Measurements from ENCODE around the gene CDH26.

The CDH26 gene

DNA sequence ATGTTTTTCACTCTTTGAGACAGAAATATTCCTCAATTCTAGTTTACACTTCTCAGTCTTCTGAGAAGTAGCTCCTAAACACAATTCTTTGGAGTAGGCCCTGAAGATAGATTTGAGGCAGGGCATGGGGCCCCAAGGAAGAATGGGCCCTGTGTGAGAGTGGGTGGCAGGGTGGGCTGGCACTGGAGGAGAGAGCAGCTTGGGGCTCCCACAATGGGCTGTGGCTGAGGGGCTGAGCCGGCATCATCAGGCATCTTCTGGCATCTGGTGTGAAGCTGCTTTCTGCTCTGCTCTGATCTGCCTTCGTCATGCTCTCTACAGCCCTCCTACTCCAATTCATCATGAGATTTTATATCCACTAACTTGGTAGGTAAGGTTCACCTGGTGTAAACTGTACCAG lies 88.2 kb downstream of the CDH26 start:
- ATAC-seq (ENCODE audit: insufficient read depth, low read depth) (no peak), DNase-seq (no peak)
- Histone ChIP-seq H3K27me3 (ENCODE audit: insufficient read depth, low read length, poor library complexity) (no peaks in the 10 kb centered on the region), H3K79me2 (ENCODE audit: insufficient read depth, low read length) (no peaks in the 10 kb centered on the region), H2AFZ (ENCODE audit: low read depth, low read length) (no peak overlapping the region), H3K4me3 (ENCODE audit: low read depth in 1 of 2, low read length in 2 of 2) (no peak overlapping the region), H3K27ac (ENCODE audit: low read length) (no peak overlapping the region), H3K9ac (ENCODE audit: low read depth, low read length) (no peak overlapping the region), H3K4me1 (ENCODE audit: insufficient read depth, low read length) (0 out of 2 replicates have a peak, but pooled peaks cover under 1% of the 10 kb centered on the region), H3K36me3 (ENCODE audit: insufficient read depth, low read length) (no peaks in the 10 kb centered on the region), H4K20me1 (ENCODE audit: insufficient read depth, low read length) (no peaks in the 10 kb centered on the region), H3K9me3 (ENCODE audit: insufficient read depth, low read length, severe bottlenecking) (no peaks in the 10 kb centered on the region), H3K4me2 (ENCODE audit: insufficient read depth, low read length) (no peak overlapping the region)
- TF ChIP-seq EZH2 (IDR thresholded peaks at IDR 0.05; ENCODE audit: borderline replicate concordance, low read depth, low read length, severe bottlenecking) = no peak
- TF ChIP-seq, protein P1, sequence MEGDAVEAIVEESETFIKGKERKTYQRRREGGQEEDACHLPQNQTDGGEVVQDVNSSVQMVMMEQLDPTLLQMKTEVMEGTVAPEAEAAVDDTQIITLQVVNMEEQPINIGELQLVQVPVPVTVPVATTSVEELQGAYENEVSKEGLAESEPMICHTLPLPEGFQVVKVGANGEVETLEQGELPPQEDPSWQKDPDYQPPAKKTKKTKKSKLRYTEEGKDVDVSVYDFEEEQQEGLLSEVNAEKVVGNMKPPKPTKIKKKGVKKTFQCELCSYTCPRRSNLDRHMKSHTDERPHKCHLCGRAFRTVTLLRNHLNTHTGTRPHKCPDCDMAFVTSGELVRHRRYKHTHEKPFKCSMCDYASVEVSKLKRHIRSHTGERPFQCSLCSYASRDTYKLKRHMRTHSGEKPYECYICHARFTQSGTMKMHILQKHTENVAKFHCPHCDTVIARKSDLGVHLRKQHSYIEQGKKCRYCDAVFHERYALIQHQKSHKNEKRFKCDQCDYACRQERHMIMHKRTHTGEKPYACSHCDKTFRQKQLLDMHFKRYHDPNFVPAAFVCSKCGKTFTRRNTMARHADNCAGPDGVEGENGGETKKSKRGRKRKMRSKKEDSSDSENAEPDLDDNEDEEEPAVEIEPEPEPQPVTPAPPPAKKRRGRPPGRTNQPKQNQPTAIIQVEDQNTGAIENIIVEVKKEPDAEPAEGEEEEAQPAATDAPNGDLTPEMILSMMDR (IDR thresholded peaks at IDR 0.05; ENCODE audit: borderline replicate concordance, extremely low read depth, low read length, poor library complexity, severe bottlenecking) = no peak

GRCh38 chr20:60046860-60047259 lies 88.6 kb downstream of the CDH26 start:
- H3K27ac ChIP-seq (ENCODE audit: low read length) = no peak overlapping the region
- TF ChIP-seq, protein P1 (IDR thresholded peaks at IDR 0.05; ENCODE audit: borderline replicate concordance, extremely low read depth, low read length, poor library complexity, severe bottlenecking) = no peak
- TF ChIP-seq EZH2 (IDR thresholded peaks at IDR 0.05; ENCODE audit: borderline replicate concordance, low read depth, low read length, severe bottlenecking) = no peak
- H3K9me3 ChIP-seq (ENCODE audit: insufficient read depth, low read length, severe bottlenecking) = no peaks in the 10 kb centered on the region
- no peaks in the 10 kb centered on the region for H3K79me2 ChIP-seq (ENCODE audit: insufficient read depth, low read length)
- no peak for DNase-seq
- H3K9ac ChIP-seq (ENCODE audit: low read depth, low read length) = no peak overlapping the region
- no peak overlapping the region for H3K4me2 ChIP-seq (ENCODE audit: insufficient read depth, low read length)
- ATAC-seq (ENCODE audit: insufficient read depth, low read depth) = no peak
- H4K20me1 ChIP-seq (ENCODE audit: insufficient read depth, low read length) = no peaks in the 10 kb centered on the region
- H2AFZ ChIP-seq (ENCODE audit: low read depth, low read length) = no peak overlapping the region
- no peaks in the 10 kb centered on the region for H3K36me3 ChIP-seq (ENCODE audit: insufficient read depth, low read length)
- no peaks in the 10 kb centered on the region for H3K27me3 ChIP-seq (ENCODE audit: insufficient read depth, low read length, poor library complexity)
- no peaks in the 10 kb centered on the region for H3K4me1 ChIP-seq (ENCODE audit: insufficient read depth, low read length)
- H3K4me3 ChIP-seq (ENCODE audit: low read depth in 1 of 2, low read length in 2 of 2) = no peak overlapping the region

DNA sequence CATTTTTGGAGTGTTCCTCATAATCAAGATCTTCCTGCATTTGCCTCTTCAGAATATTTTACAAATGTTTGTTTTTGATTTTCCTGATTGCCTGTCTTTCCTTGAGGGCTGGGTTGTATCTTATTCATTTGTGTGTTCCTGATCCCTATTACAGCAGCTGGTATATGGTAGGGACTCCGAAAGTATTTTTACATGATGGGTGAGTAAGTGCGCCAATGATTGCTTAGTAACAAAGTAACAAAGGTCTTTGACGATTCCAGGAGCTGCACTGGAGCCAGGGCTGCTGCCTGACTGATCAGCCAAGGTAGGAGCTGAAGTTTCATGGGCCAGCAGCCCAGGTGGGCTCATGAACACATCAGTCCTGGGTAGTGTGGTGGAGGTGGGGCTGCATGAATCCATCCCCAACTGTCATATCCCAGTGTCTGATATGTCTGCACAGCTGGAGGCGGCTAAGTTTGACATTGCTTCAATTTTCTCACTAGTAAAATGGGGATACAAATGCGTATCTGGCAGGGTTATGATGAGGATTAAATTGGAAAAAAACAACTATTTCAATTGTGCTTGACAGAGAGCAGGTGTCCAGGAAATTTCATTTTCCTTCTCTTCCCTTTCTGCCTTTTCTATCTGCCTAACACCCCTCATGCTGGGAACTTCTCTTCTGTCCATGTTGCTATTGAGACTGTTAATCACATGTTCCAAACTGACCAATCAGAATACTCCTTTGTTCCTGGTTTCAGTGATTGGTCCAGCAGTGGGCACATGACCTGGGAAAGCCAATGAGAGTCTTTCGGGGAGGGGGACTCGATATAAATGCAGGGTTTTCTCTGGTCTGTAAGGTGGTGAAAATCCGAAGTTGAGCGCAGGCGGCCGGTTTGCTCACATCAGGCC lies 90.7 kb downstream of the CDH26 start:
- no peak for DNase-seq
- Histone ChIP-seq H3K9me3 (ENCODE audit: insufficient read depth, low read length, severe bottlenecking) (no peaks in the 10 kb centered on the region), H3K4me3 (ENCODE audit: low read depth in 1 of 2, low read length in 2 of 2) (no peak overlapping the region), H3K4me2 (ENCODE audit: insufficient read depth, low read length) (no peak overlapping the region), H3K27ac (ENCODE audit: low read length) (no peak overlapping the region), H3K36me3 (ENCODE audit: insufficient read depth, low read length) (no peaks in the 10 kb centered on the region), H3K79me2 (ENCODE audit: insufficient read depth, low read length) (no peaks in the 10 kb centered on the region; the same call in 1 of the 2 replicates), H3K27me3 (ENCODE audit: insufficient read depth, low read length, poor library complexity) (no peaks in the 10 kb centered on the region), H3K4me1 (ENCODE audit: insufficient read depth, low read length) (peaks cover 2% of the 10 kb centered on the region; the same call in 1 of the 2 replicates), H3K9ac (ENCODE audit: low read depth, low read length) (no peak overlapping the region), H4K20me1 (ENCODE audit: insufficient read depth, low read length) (no peaks in the 10 kb centered on the region), H2AFZ (ENCODE audit: low read depth, low read length) (no peak overlapping the region)
- TF ChIP-seq, protein P1 (IDR thresholded peaks at IDR 0.05; ENCODE audit: borderline replicate concordance, extremely low read depth, low read length, poor library complexity, severe bottlenecking) = no peak
- no peak for TF ChIP-seq EZH2 (IDR thresholded peaks at IDR 0.05; ENCODE audit: borderline replicate concordance, low read depth, low read length, severe bottlenecking)
- no peak for ATAC-seq (ENCODE audit: insufficient read depth, low read depth)

Data from DND-41 (cell line).